Erythroblast (primary cell): Measurements from ENCODE around the gene INS.

Experiments used
- DNase-seq, 2 experiments: peaks; one replicate each; lab custom pipeline; 2025; lab: John Stamatoyannopoulos, UW
- GATA1 ChIP-seq: IDR thresholded peaks from 2 replicates; pipeline ENCODE4 v1.6.1; 2011; ENCODE audit warnings: low read depth, mild to moderate bottlenecking, control low read depth, low read length, moderate library complexity
- POLR2A ChIP-seq: IDR thresholded peaks from 2 replicates; pipeline ENCODE4 v1.6.1; 2011; ENCODE audit warnings: mild to moderate bottlenecking, low read length

INS gene

DNA sequence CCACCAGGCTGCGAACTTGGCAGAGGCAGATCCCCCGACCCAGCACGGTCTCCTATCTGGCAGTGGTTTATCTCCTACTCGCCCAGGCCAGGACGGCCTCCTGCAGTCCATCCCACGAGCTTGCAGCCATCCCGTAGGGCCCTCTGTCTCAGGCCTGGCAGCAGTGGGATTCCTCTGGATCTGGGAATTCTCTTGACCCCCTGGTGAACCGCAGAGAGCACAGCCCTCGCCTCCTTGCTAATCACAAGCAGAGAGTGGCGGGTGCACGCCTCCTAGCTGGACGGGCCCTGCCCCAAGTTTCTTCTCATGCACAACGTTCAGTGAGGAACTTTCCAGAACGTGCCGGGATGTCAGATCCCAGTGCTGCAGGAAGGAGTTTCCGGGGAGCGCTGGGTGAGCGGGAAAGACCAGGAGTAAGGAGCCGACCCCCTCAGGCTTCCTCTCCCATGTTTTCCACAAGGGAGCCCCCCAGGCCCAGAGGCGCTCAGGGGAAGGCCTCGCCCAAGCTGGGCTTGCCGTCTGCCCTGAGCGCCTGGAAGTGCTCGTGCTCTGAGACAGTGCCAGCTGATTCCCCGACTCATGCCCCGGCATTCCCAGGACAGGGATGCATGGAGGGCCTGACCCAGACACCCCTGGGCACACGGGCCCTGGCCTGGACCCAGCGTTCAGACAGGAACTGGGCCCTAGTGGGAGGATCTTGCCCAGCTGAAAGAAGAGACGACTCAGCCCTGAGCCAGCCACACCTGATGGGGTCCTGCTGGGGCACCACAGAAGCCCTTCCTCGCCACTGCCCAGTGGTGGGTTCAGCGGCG is 46.4 kb downstream of the INS start:
- TF ChIP-seq POLR2A (no peak), GATA1 (no peak)
- DNase-seq: no peak

DNA sequence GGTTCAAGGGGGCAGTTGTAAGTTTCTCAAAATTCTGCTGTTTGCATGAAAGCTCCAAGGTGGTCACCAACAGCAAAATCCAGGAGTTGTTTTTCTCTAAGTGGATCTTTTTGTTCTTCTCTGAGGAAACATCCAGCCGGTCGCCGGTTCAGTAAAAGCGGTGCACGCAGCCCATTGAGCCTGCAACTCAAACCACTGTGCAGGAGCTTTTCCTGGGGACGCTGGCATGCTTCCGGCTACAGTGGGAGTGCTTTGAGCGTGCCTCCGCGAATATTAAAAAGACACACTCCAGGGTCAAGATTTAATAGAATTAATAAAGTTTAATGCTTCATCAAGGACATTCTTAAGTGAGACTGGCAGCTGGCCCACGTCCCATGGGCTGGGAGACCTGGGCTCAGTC is 47.2 kb downstream of the INS start:
- TF ChIP-seq GATA1 (no peak), POLR2A (no peak)
- DNase-seq: no peak

DNA sequence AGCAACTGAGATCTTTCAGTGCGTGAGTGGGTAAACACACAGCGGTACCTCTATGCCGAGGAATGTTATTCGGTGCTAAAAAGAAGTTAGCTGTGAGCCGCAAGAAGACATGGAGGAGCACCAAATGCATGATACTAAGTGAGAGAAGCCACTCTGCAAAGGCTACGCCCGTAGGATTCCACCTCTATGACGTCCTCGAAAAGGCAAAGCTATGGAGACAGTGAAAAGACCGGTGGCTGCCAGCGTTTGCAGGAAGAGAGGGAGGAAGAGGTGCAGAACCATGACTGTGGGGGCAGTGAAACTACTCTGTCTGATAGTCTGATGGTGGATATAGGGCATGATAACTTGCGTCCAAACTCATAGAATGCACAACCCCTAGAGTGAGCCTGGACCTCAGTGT is 50.5 kb downstream of the INS start:
- DNase-seq: no peak
- no peak for TF ChIP-seq GATA1
- no peak for TF ChIP-seq POLR2A
